Naive B cell (primary cell): Measurements from ENCODE around the gene ZNF581. TPM values are rescaled to one million over a fixed set of nuclear protein-coding genes. Genes with fewer than 3 reads are reported as not detected.

Experiments used
- ATAC-seq, 2 donors: fragments of 150-1000 bp; cut with Tn5 transposase; 2 replicates each; pipeline ENCODE4 v1.10.0; 2021; ENCODE audit warnings: low read depth in 2 of 2, mild to moderate bottlenecking in 2 of 2, moderate library complexity in 2 of 2
- DNase-seq: peaks from one replicate; pipeline ENCODE4 v3.0.0; 2022
- H3K27ac Mint-ChIP-seq, 6 donors: one replicate each; pipeline ENCODE4 v1.8.0; 2020 to 2022; ENCODE audit warnings: mild to moderate bottlenecking in 6 of 6, mixed read lengths in 6 of 6, moderate library complexity in 5 of 6, inconsistent platforms in 2 of 6
- H3K27me3 Mint-ChIP-seq, 3 donors: one replicate each; pipeline ENCODE4 v1.8.0; 2021 to 2022; ENCODE audit warnings: mixed read lengths in 3 of 3, mild to moderate bottlenecking in 1 of 3
- H3K36me3 Mint-ChIP-seq, 2 donors: one replicate each; pipeline ENCODE4 v1.8.0; 2020 to 2022; ENCODE audit warnings: mixed read lengths in 2 of 2, inconsistent platforms in 1 of 2, mild to moderate bottlenecking in 1 of 2
- H3K4me1 Mint-ChIP-seq, 3 donors: one replicate each; pipeline ENCODE4 v1.8.0; 2020 to 2022; ENCODE audit warnings: mixed read lengths in 3 of 3, inconsistent platforms in 1 of 3, mild to moderate bottlenecking in 1 of 3, moderate library complexity in 1 of 3
- H3K4me3 Mint-ChIP-seq, 8 donors: one replicate each; pipeline ENCODE4 v1.8.0; 2020 to 2022; ENCODE audit warnings: mild to moderate bottlenecking in 8 of 8, mixed read lengths in 8 of 8, moderate library complexity in 8 of 8, inconsistent platforms in 2 of 8
- H3K9me3 Mint-ChIP-seq, 7 donors: one replicate each; pipeline ENCODE4 v1.8.0; 2020 to 2022; ENCODE audit warnings: mixed read lengths in 7 of 7, mild to moderate bottlenecking in 5 of 7, inconsistent platforms in 2 of 7, moderate library complexity in 1 of 7
- polyA plus RNA-seq, 6 donors: library from polyadenylated mRNA; unstranded; fragments of 300-500 nt; fragmentation: Illumina TruSeq; gene quantifications; one replicate each; pipeline ENCODE4 v1.2.3, GENCODE V29; 2021; ENCODE audit warnings: low read depth in 6 of 6

ZNF581 gene
- polyA plus RNA-seq, 6 donors from 2014 or later = 60.7 to 82.8 (median 65.4) TPM

DNA sequence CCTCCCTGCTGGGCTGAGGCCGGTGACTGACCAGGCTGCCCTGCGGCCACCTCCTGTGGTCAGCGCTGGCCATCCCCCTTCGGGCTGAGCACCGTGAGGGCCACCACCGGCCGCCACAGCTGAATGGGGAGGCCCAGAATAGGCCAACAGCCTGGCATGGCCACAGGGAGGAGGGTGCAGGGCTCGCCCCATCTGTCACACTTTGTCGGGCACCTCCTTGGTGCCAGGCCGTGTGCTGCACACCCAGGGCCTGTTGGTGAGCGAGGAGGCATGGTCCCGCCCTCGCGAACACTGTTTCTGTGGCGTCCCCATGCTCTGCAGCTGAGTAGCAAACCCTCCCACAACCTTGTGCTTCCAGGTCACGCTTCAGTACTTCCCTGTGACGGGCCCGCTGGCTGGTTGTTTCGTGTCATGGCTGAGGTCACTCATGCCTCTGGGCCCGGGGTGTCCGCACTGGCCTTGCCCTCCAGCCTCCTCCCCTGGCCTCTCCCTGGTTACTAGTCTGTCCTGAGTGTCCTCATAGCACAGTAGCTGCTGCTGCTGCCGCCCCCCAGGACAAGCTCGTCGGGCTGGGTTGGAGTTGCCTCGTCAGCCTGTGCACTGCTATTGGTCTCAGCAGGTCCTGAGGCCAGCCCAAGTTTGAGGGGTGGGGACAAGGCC lies 46.8 kb downstream of the ZNF581 start:
- peak overlapping the region in 1 of 6 donors; percentile 19 for H3K27ac Mint-ChIP-seq
- ATAC-seq (no peak), DNase-seq (no peak)
- peaks cover 0 to 4% of the 10 kb centered on the region in 2 donors for H3K36me3 Mint-ChIP-seq
- no peaks in the 10 kb centered on the region for H3K27me3 Mint-ChIP-seq
- H3K4me1 Mint-ChIP-seq = peaks cover 13 to 32% (median 29%) of the 10 kb centered on the region in 3 donors
- no peaks in the 10 kb centered on the region for H3K9me3 Mint-ChIP-seq
- H3K4me3 Mint-ChIP-seq = no peak overlapping the region

GRCh38 chr19:55690769-55691545 lies 47.5 kb downstream of the ZNF581 start:
- peak overlapping the region in 2 of 6 donors; percentile 19 to 71 for H3K27ac Mint-ChIP-seq
- H3K4me3 Mint-ChIP-seq = no peak overlapping the region
- no peak for DNase-seq
- H3K36me3 Mint-ChIP-seq = peaks cover 0 to 6% of the 10 kb centered on the region in 2 donors
- H3K27me3 Mint-ChIP-seq = no peaks in the 10 kb centered on the region
- H3K9me3 Mint-ChIP-seq = no peaks in the 10 kb centered on the region
- H3K4me1 Mint-ChIP-seq = peaks cover 12 to 30% (median 23%) of the 10 kb centered on the region in 3 donors
- ATAC-seq = no peak

GRCh38 chr19:55691561-55692481 lies 48.4 kb downstream of the ZNF581 start:
- Mint-ChIP-seq H3K4me3 (no peak overlapping the region), H3K27me3 (no peaks in the 10 kb centered on the region), H3K36me3 (peaks cover 0 to 6% of the 10 kb centered on the region in 2 donors), H3K27ac (peak overlapping the region in 1 of 6 donors; percentile 66), H3K9me3 (no peaks in the 10 kb centered on the region), H3K4me1 (peaks cover 7 to 23% (median 22%) of the 10 kb centered on the region in 3 donors)
- DNase-seq = no peak
- ATAC-seq = no peak

DNA sequence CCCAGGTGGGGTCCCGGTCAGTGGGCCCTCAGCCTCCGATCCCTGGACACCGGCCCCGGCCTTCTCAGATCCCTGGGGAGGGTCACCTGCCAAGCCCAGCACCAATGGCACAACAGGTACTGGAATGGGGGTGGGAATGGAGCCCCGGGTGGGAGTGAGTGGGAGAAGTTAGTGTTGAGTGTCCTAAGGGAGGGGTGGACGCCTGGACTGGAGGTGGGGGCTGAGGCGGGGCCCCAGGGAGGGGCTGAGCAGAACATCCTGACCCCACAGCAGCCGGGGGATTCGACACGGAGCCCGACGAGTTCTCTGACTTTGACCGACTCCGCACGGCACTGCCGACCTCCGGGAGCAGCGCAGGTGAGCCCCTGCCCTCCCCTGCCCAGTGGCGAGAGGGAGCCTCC lies 49.2 kb downstream of the ZNF581 start:
- ATAC-seq (no peak), DNase-seq (no peak)
- Mint-ChIP-seq H3K9me3 (no peaks in the 10 kb centered on the region), H3K27me3 (no peaks in the 10 kb centered on the region), H3K27ac (no peak overlapping the region), H3K4me3 (no peak overlapping the region), H3K4me1 (peaks cover 7 to 17% (median 16%) of the 10 kb centered on the region in 3 donors), H3K36me3 (peaks cover 0 to 6% of the 10 kb centered on the region in 2 donors)

DNA sequence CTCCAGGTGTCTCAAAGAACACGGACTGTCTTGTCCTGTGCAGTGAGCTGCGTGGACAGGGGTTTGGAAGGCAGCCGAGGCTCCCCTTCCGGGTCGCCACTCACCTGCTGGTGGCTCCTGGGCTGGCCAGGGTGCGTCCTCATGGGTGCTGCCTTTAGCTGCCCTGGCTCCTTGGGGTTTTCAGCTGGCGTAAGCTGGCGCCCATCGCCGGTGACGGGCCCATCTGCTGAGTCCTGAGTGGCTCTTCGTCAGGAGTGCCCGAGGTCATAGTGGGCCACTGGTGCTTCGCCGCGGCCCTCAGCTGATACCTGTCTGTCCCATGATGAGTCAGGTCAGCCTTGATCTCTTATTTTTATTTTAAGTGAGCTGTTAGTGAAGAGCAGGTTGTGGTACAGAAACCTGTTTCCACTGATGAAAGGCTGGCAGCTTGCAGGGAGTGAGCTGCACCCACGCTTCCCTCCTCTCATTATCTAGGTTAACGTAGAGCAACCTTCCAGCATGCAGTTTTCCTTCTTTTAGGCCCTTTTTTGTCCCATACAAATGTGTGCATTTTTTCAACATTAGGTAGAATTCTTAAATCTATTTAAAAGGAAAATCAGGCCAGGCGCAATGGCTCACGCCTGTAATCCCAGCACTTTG lies 50.0 kb downstream of the ZNF581 start:
- peaks cover 0 to 6% of the 10 kb centered on the region in 2 donors for H3K36me3 Mint-ChIP-seq
- H3K9me3 Mint-ChIP-seq = no peaks in the 10 kb centered on the region
- DNase-seq = no peak
- no peak for ATAC-seq
- peak overlapping the region in 1 of 6 donors; percentile 74 for H3K27ac Mint-ChIP-seq
- no peak overlapping the region for H3K4me3 Mint-ChIP-seq
- H3K4me1 Mint-ChIP-seq = peaks cover 2 to 13% (median 8%) of the 10 kb centered on the region in 3 donors
- H3K27me3 Mint-ChIP-seq = no peaks in the 10 kb centered on the region

DNA sequence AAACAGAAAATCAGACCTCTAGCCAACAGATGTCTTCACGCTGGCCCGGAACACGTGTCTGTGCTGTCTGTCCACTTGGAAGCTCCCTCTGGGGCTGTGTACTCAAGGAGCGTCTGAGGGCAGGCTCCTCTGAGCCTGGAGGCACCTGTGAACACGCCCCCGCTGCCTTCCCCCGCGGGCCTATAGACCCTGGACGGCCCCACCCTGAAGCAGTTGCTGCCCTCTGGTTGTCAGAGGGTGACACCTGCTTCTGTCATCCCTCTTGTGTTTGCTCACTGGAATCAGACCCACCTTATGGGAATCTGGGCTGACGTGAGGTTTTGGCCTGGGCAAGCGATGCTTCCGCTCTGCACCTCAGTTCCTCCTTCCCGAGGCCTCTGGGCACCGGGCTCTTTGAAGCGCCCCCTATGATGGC lies 50.8 kb downstream of the ZNF581 start:
- peak overlapping the region in 1 of 6 donors; percentile 22 for H3K27ac Mint-ChIP-seq
- peaks cover 0 to 5% (median 0%) of the 10 kb centered on the region in 3 donors for H3K4me1 Mint-ChIP-seq
- ATAC-seq = no peak
- H3K27me3 Mint-ChIP-seq = no peaks in the 10 kb centered on the region
- H3K4me3 Mint-ChIP-seq = peak overlapping the region in 1 of 8 donors; percentile 40
- DNase-seq = no peak
- H3K36me3 Mint-ChIP-seq = peaks cover 0 to 6% of the 10 kb centered on the region in 2 donors
- H3K9me3 Mint-ChIP-seq = no peaks in the 10 kb centered on the region

DNA sequence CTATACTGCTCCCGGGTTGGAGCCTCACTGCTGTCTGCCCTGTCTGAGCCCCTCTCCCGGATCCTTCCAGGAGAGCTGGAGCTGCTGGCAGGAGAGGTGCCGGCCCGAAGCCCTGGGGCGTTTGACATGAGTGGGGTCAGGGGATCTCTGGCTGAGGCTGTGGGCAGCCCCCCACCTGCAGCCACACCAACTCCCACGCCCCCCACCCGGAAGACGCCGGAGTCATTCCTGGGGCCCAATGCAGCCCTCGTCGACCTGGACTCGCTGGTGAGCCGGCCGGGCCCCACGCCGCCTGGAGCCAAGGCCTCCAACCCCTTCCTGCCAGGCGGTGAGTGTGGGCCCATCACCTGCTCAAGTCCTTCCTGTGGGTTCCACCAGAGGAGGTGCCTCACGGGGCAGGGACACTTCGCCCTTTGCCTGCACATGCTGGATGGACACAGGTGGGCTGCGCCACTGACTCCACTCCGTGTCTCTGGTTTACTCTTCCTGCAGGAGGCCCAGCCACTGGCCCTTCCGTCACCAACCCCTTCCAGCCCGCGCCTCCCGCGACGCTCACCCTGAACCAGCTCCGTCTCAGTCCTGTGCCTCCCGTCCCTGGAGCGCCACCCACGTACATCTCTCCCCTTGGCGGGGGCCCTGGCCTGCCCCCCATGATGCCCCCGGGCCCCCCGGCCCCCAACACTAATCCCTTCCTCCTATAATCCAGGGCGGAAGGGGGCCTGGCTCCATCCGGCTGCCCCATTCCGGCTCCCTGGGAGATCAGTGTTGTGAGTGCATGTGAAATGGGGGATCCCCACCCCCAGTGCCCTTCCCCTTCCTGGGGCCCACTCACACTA lies 51.4 kb downstream of the ZNF581 start:
- ATAC-seq = no peak
- Mint-ChIP-seq H3K4me1 (peaks cover 0 to 4% (median 0%) of the 10 kb centered on the region in 3 donors), H3K36me3 (peaks cover 0 to 6% of the 10 kb centered on the region in 2 donors)

More for the DNA sequence above, 51.4 kb downstream of the ZNF581 start:
- Mint-ChIP-seq H3K9me3 (no peaks in the 10 kb centered on the region), H3K27me3 (no peaks in the 10 kb centered on the region), H3K4me3 (peak overlapping the region in 1 of 8 donors; percentile 40), H3K27ac (no peak overlapping the region)
- DNase-seq = no peak

Other genes with a start within 250 kb of the ZNF581 start
- gene UBE2S, start 235.9 kb upstream of the ZNF581 start, polyA plus RNA-seq = 10 to 100 TPM; 18.8 to 41.3 (median 30.6) TPM
- gene SHISA7, start 200.3 kb upstream of the ZNF581 start, polyA plus RNA-seq = not detected
- gene ISOC2, start 182.0 kb upstream of the ZNF581 start, polyA plus RNA-seq = 10 to 100 TPM; 21.8 to 57.9 (median 28.0) TPM
- gene C19orf85, start 178.9 kb upstream of the ZNF581 start, polyA plus RNA-seq = not detected
- gene ZNF628, start 167.0 kb upstream of the ZNF581 start, polyA plus RNA-seq = 1 to 10 TPM in 2 of 6 donors, under 1 TPM in 3, not detected in 1; 0.16 to 2.2 (median 0.94) TPM
- 1 to 10 TPM; 3.4 to 7.5 (median 4.8) TPM for gene NAT14, start 158.5 kb upstream of the ZNF581 start, polyA plus RNA-seq
- under 1 TPM in 4 of 6 donors, not detected in 2; 0.05 to 0.11 (median 0.09) TPM for gene SSC5D, start 155.2 kb upstream of the ZNF581 start, polyA plus RNA-seq
- not detected for gene SBK2, start 106.5 kb upstream of the ZNF581 start, polyA plus RNA-seq
- gene SBK3, start 98.1 kb upstream of the ZNF581 start, polyA plus RNA-seq = not detected
- gene ZNF579, start 62.8 kb upstream of the ZNF581 start, polyA plus RNA-seq = under 1 TPM; 0.13 to 0.85 (median 0.40) TPM
- 1 to 10 TPM; 2.3 to 5.2 (median 3.2) TPM for gene FIZ1, start 44.1 kb upstream of the ZNF581 start, polyA plus RNA-seq
- gene ZNF524, start 43.4 kb upstream of the ZNF581 start, polyA plus RNA-seq = 10 to 100 TPM; 25.1 to 42.1 (median 37.1) TPM
- under 1 TPM in 4 of 6 donors, not detected in 2; 0.12 to 0.60 (median 0.18) TPM for gene ZNF865, start 38.0 kb upstream of the ZNF581 start, polyA plus RNA-seq
- 1 to 10 TPM in 4 of 6 donors, under 1 TPM in 1, not detected in 1; 0.95 to 3.5 (median 2.7) TPM for gene ZNF784, start 19.1 kb upstream of the ZNF581 start, polyA plus RNA-seq
- 10 to 100 TPM; 28.4 to 54.2 (median 31.5) TPM for gene ZNF580, start 2.6 kb upstream of the ZNF581 start, polyA plus RNA-seq
- gene CCDC106, start 4.6 kb downstream of the ZNF581 start, polyA plus RNA-seq = 10 to 100 TPM in 3 of 6 donors, 1 to 10 TPM in 3; 8.1 to 13.0 (median 9.7) TPM
- 10 to 100 TPM in 3 of 6 donors, 1 to 10 TPM in 3; 3.2 to 13.7 (median 9.3) TPM for gene U2AF2, start 11.4 kb downstream of the ZNF581 start, polyA plus RNA-seq
- gene EPN1, start 31.6 kb downstream of the ZNF581 start, polyA plus RNA-seq = 10 to 100 TPM in 5 of 6 donors, 1 to 10 TPM in 1; 1.0 to 28.9 (median 13.8) TPM
- gene NLRP9, start 94.8 kb downstream of the ZNF581 start, polyA plus RNA-seq = not detected
- not detected for gene RFPL4A, start 115.4 kb downstream of the ZNF581 start, polyA plus RNA-seq
- not detected for gene RFPL4AL1, start 125.5 kb downstream of the ZNF581 start, polyA plus RNA-seq
- gene NLRP11, start 188.3 kb downstream of the ZNF581 start, polyA plus RNA-seq = under 1 TPM in 2 of 6 donors, not detected in 4; 0.08 to 0.16 TPM
- gene NLRP4, start 192.9 kb downstream of the ZNF581 start, polyA plus RNA-seq = 1 to 10 TPM in 1 of 6 donors, under 1 TPM in 4, not detected in 1; 0.41 to 1.2 (median 0.76) TPM